K562 (cell line): ENCODE measurements around the gene NOX1. TPM values are rescaled to one million over a fixed set of nuclear protein-coding genes. Genes with fewer than 3 reads are reported as not detected.
"Not testable (repeated sequence)": the region's sequence is repeated elsewhere in the genome, so short reads cannot be mapped to it uniquely, and the experiment has no call there.

Experiments used
- ATAC-seq: fragments of 200-7000 bp; cut with Tn5 transposase; 3 replicates; pipeline ENCODE4 v1.9.1; 2020; ENCODE audit warnings: moderate library complexity
- BruUV-seq: library from RNA; stranded (reverse); fragments of 400-500 nt; replicated peaks from 2 replicates; lab custom pipeline; 2021; lab: Mats Ljungman, UMichigan
- CTCF ChIA-PET: fragments of 300-600 bp; formaldehyde crosslinking; extraction: SDS; loops from one replicate; lab custom pipeline; 2021; ENCODE audit warnings: low intra/inter-chr PET ratio; lab: Yijun Ruan, JAX
- POLR2A ChIA-PET: fragments of 300-600, 350-650 bp; sonication (Branson Sonifier 250); formaldehyde crosslinking; extraction: SDS; loops from one replicate; lab custom pipeline; 2021; ENCODE audit warnings: antibody characterized with exemption, inconsistent platforms; lab: Yijun Ruan, JAX
- DNase-seq, 4 experiments: peaks; one replicate each; pipeline versions ENCODE4 v3.0.0 to v3.0.0-alpha.2; 2011 to 2018; ENCODE audit warnings: low spot score in 3 of 4, mixed read lengths in 3 of 4; ENCODE audit errors: extremely low read depth in 1 of 4
- FAIRE-seq: peaks from 2 replicates; lab custom pipeline; 2011; peaks lifted over from hg19 to GRCh38; lab: Jason Lieb, UNC
- H2AFZ ChIP-seq: 2 replicates; pipeline ENCODE4 v1.6.0; 2011; ENCODE audit warnings: low read depth, low read length, control low read depth, inconsistent platforms
- H3K27ac ChIP-seq: fragments of 200-600 bp; 3 replicates; pipeline ENCODE4 v1.8.0; 2011; ENCODE audit warnings: low read depth, mild to moderate bottlenecking, control low read depth, inconsistent platforms, low read length, moderate library complexity, mixed read lengths; ENCODE audit errors: extremely low read depth
- H3K27me3 ChIP-seq, 2 experiments: fragments of 300-600 bp in 1 of 2; 2 replicates in 1 of 2; 3 replicates in 1 of 2; pipeline versions ENCODE4 v1.6.0 to v1.8.0; 2011; ENCODE audit warnings: inconsistent platforms in 2 of 2, low read length in 2 of 2, mild to moderate bottlenecking in 1 of 2, mixed read lengths in 1 of 2, moderate library complexity in 1 of 2; ENCODE audit not compliant: control insufficient read depth in 2 of 2, insufficient read depth in 2 of 2
- H3K36me3 ChIP-seq: fragments of 300-600 bp; 3 replicates; pipeline ENCODE4 v1.8.0; 2011; ENCODE audit warnings: mild to moderate bottlenecking, low read length, inconsistent platforms; ENCODE audit not compliant: control insufficient read depth, insufficient read depth
- H3K4me1 ChIP-seq, 2 experiments: fragments of 200-600 bp in 1 of 2; replicated peaks in 1 of 2; 2 replicates in 1 of 2; 3 replicates in 1 of 2; pipeline versions ENCODE4 v1.5.1 to v1.8.0; 2011; ENCODE audit warnings: inconsistent platforms in 2 of 2, low read length in 2 of 2, mild to moderate bottlenecking in 1 of 2, mixed read lengths in 1 of 2, moderate library complexity in 1 of 2; ENCODE audit not compliant: control insufficient read depth in 2 of 2, insufficient read depth in 2 of 2
- H3K4me2 ChIP-seq: 2 replicates; pipeline ENCODE4 v1.6.1; 2011; ENCODE audit warnings: low read length, control low read depth, inconsistent platforms, mixed read lengths; ENCODE audit not compliant: insufficient read depth
- H3K4me3 ChIP-seq: fragments of 200-600 bp; sonication (generic), shearing (Covaris generic); 2 replicates; pipeline ENCODE4 v1.5.1; 2016; ENCODE audit warnings: control low read depth, inconsistent platforms
- H3K79me2 ChIP-seq: fragments of 200-600 bp; 3 replicates; pipeline ENCODE4 v1.8.0; 2011; ENCODE audit warnings: low read length, inconsistent platforms; ENCODE audit not compliant: control insufficient read depth, insufficient read depth
- H3K9ac ChIP-seq, 2 experiments: 2 replicates each; pipeline versions ENCODE4 v1.6.0 to v1.6.1; 2011; ENCODE audit warnings: low read depth in 2 of 2, low read length in 2 of 2, control low read depth in 1 of 2, inconsistent platforms in 1 of 2, mild to moderate bottlenecking in 1 of 2, mixed read lengths in 1 of 2; ENCODE audit not compliant: insufficient read depth in 1 of 2
- H3K9me1 ChIP-seq: one replicate; pipeline ENCODE4 v1.6.0; 2011; ENCODE audit warnings: inconsistent platforms, mild to moderate bottlenecking, low read length, moderate library complexity; ENCODE audit not compliant: control insufficient read depth, insufficient read depth
- H3K9me3 ChIP-seq: replicated peaks from 2 replicates; pipeline ENCODE4 v1.5.1; 2011; ENCODE audit warnings: low read depth, low read length, inconsistent platforms; ENCODE audit not compliant: control insufficient read depth, insufficient read depth
- H4K20me1 ChIP-seq: replicated peaks from 2 replicates; pipeline ENCODE4 v1.6.1; 2011; ENCODE audit warnings: low read length, inconsistent platforms, mixed read lengths; ENCODE audit not compliant: control insufficient read depth, insufficient read depth
- ARID1B ChIP-seq: fragments of 450-650 bp; IDR thresholded peaks from 2 replicates; pipeline ENCODE4 v1.6.1; 2016; ENCODE audit warnings: antibody characterized with exemption, mild to moderate bottlenecking, inconsistent platforms
- CBFA2T2 ChIP-seq: fragments of 450-650 bp; conservative IDR thresholded peaks from 2 replicates; pipeline ENCODE4 v1.6.1; 2017; ENCODE audit warnings: mild to moderate bottlenecking
- CBFA2T3 ChIP-seq: fragments of 450-650 bp; IDR thresholded peaks from 2 replicates; pipeline ENCODE4 v1.6.1; 2017
- CEBPB ChIP-seq: fragments of 450-650 bp; IDR thresholded peaks from 2 replicates; pipeline ENCODE4 v1.6.1; 2016; ENCODE audit warnings: missing genetic modification characterization, missing compliant biosample characterization
- EP300 ChIP-seq: IDR thresholded peaks from 2 replicates; pipeline ENCODE4 v1.6.1; 2012; ENCODE audit warnings: low read length, improper control_type of control experiment
- GTF2A2 ChIP-seq: IDR thresholded peaks from 2 replicates; pipeline ENCODE4 v1.6.1; 2016; ENCODE audit warnings: mild to moderate bottlenecking, missing genetic modification characterization, missing compliant biosample characterization
- ID3 ChIP-seq, 2 experiments: fragments of 250-450 bp in 1 of 2; fragments of 450-650 bp in 1 of 2; sonication (Bioruptor Pico) in 1 of 2; IDR thresholded peaks; 2 replicates each; pipeline versions ENCODE4 v1.6.1 to v1.8.0; 2016 to 2021; ENCODE audit warnings: mild to moderate bottlenecking in 2 of 2, moderate library complexity in 2 of 2, missing compliant biosample characterization in 1 of 2, missing genetic modification characterization in 1 of 2
- NR2C1 ChIP-seq, 2 experiments: fragments of 450-650 bp; IDR thresholded peaks; 2 replicates each; pipeline ENCODE4 v1.6.1; 2017; ENCODE audit warnings: mild to moderate bottlenecking in 2 of 2, antibody characterized with exemption in 1 of 2, inconsistent platforms in 1 of 2, missing compliant biosample characterization in 1 of 2, missing genetic modification characterization in 1 of 2
- SRF ChIP-seq, 2 experiments: fragments of 250-450, 450-650 bp in 1 of 2; sonication (Bioruptor Pico) in 1 of 2; sonication (generic) in 1 of 2; formaldehyde crosslinking; IDR thresholded peaks; 2 replicates each; pipeline versions ENCODE4 v1.5.0 to v1.5.1; 2020 to 2022; ENCODE audit warnings: mild to moderate bottlenecking in 1 of 2, missing genetic modification reagents in 1 of 2
- TCF3 ChIP-seq: sonication (generic); formaldehyde crosslinking; IDR thresholded peaks from 2 replicates; pipeline ENCODE4 v1.4.0; 2020; ENCODE audit warnings: mild to moderate bottlenecking, missing genetic modification reagents
- TEAD4 ChIP-seq, 2 experiments: sonication (generic) in 1 of 2; formaldehyde crosslinking in 1 of 2; IDR thresholded peaks; 2 replicates each; pipeline versions ENCODE4 v1.6.1 to v1.8.0; 2012 to 2022; ENCODE audit warnings: borderline replicate concordance in 1 of 2, inconsistent platforms in 1 of 2, low read length in 1 of 2, mild to moderate bottlenecking in 1 of 2, missing genetic modification reagents in 1 of 2
- WGBS: fragments of 100-300 bp; shearing (Covaris generic); methylation state at CpG from one replicate; pipeline ENCODE4 v1.1.6; 2016; ENCODE audit warnings: low coverage, mixed read lengths; ENCODE audit not compliant: insufficient coverage; ENCODE audit errors: missing lambda C conversion rate; 5-methylcytosine and 5-hydroxymethylcytosine counted together
- in situ Hi-C: fragments of 300-500 bp; cut with MboI; formaldehyde crosslinking; loops from 4 replicates; pipeline ENCODE4 v1.15.0; 2018; ENCODE audit warnings: inconsistent platforms, mixed read lengths
- intact Hi-C: fragments of 100-400 bp; cut with micrococcal nuclease; formaldehyde crosslinking; loops from 2 replicates; pipeline ENCODE4 v1.14.2; 2022
- polyA plus RNA-seq, 8 experiments: library from polyadenylated mRNA; depleted of rRNA in 4 of 8; stranded (reverse) in 5 of 8; unstranded in 3 of 8; fragments of >200 nt; fragmentation: Nextera tagmentation in 2 of 8; fragmentation: Illumina TruSeq in 1 of 8; extraction: Ambion mirVana in 2 of 8; extraction: Trizol in 1 of 8; gene quantifications; 2 replicates each; pipeline versions ENCODE4 v1.2.1 to v1.2.3, GENCODE V29; 2011 to 2014; ENCODE audit warnings: inconsistent platforms in 1 of 8, missing spikeins in 1 of 8
- total RNA-seq, 7 experiments: library from RNA; depleted of rRNA in 6 of 7; stranded (reverse); fragments of >200 nt in 6 of 7; fragmentation: Illumina TruSeq in 2 of 7; extraction: Trizol in 2 of 7; gene quantifications; 2 replicates each; pipeline versions ENCODE4 v1.2.1 to v1.2.3, GENCODE V29; 2011 to 2021; ENCODE audit warnings: low replicate concordance in 1 of 7

Gene NOX1
- total and polyA plus RNA-seq, 9 of the 15 experiments (the other 6 are each of a cell fraction or from before 2014, with no cell fraction given), result 0.01 TPM; not detected in 8

GRCh38 chrX:100797359-100797758 lies 76.8 kb downstream of the NOX1 start:
- CTCF ChIA-PET, result no interaction called here
- H3K79me2 ChIP-seq, result no peaks in the 10 kb centered on the region
- 32% methylated on average over 4 of the region's 4 CpGs for WGBS
- DNase-seq (no peak), ATAC-seq (no peak)
- no peak overlapping the region for H3K9ac ChIP-seq
- intact Hi-C loops, result no loop called here
- BruUV-seq, result no TSS peak
- H3K9me1 ChIP-seq, result no peaks in the 10 kb centered on the region
- H3K4me3 ChIP-seq, result no peak overlapping the region
- H3K4me2 ChIP-seq, result no peak overlapping the region
- no peaks in the 10 kb centered on the region for H3K27me3 ChIP-seq
- no peak overlapping the region for H2AFZ ChIP-seq
- H3K36me3 ChIP-seq, result no peaks in the 10 kb centered on the region
- no peaks in the 10 kb centered on the region for H4K20me1 ChIP-seq
- TF ChIP-seq GTF2A2, result no peak
- 0 out of 2 replicates have a peak, but pooled peaks have one; percentile 19 for TF ChIP-seq CEBPB (tag)
- TF ChIP-seq, all 486 proteins: peak for 1
- Histone ChIP-seq H3K4me1 (no peaks in the 10 kb centered on the region), H3K27ac (no peak overlapping the region), H3K9me3 (no peaks in the 10 kb centered on the region)
- POLR2A ChIA-PET, result no interaction called here
- in situ Hi-C loops, result no loop called here
- no peak for FAIRE-seq

GRCh38 chrX:100796371-100796770 lies 77.8 kb downstream of the NOX1 start:
- H3K27ac ChIP-seq; H3K4me3 ChIP-seq; BruUV-seq; H4K20me1 ChIP-seq; H3K27me3 ChIP-seq; H3K36me3 ChIP-seq; H3K79me2 ChIP-seq; H2AFZ ChIP-seq; intact Hi-C loops; in situ Hi-C loops; H3K4me2 ChIP-seq; H3K9me1 ChIP-seq; H3K9me3 ChIP-seq; H3K4me1 ChIP-seq; H3K9ac ChIP-seq; CTCF ChIA-PET; FAIRE-seq; TF ChIP-seq ID3 (CRISPR knock-in tag; IDR thresholded peaks at IDR 0.05); NR2C1 (IDR thresholded peaks at IDR 0.05); TEAD4 (CRISPR knock-in tag; IDR thresholded peaks at IDR 0.05; ENCODE audit: borderline replicate concordance): not testable (repeated sequence)
- POLR2A ChIA-PET, result interaction anchor here (0.7 kb wide), 1 partner anchor 1112 kb away, joined by 3 read pairs; no protein-coding TSS in a partner anchor
- peak; percentile 59 for ATAC-seq
- peak in 2 of 4 experiments; percentile 16 to 30 for DNase-seq
- 0% methylated on average over 7 of the region's 7 CpGs for WGBS
- TF ChIP-seq CBFA2T3 (peak; percentile 39), ID3 (tag; IDR thresholded peaks at IDR 0.05) (peak; percentile 95), EP300 (peak; percentile 33), TCF3 (CRISPR knock-in tag) (0 out of 2 replicates have a peak, but pooled peaks have one; percentile 23), NR2C1 (tag; IDR thresholded peaks at IDR 0.05) (peak; percentile 54; the same call in 1 of the 2 replicates), TEAD4 (IDR thresholded peaks at IDR 0.05; ENCODE audit: low read length) (peak; percentile 41; the same call in 1 of the 2 replicates), CBFA2T2 (peak; percentile 13; the same call in 1 of the 2 replicates), ARID1B (peak; percentile 39; the same call in 1 of the 2 replicates), SRF (CRISPR knock-in tag; IDR thresholded peaks at IDR 0.05) (peak in 1 of 2 experiments; percentile 74; a peak in 1 of 4 replicates)
